ENCODE measurements around the gene SCFD2.
"Not testable (repeated sequence)": the region's sequence is repeated elsewhere in the genome, so short reads cannot be mapped to it uniquely, and the experiment has no call there.

The SCFD2 gene

DNA sequence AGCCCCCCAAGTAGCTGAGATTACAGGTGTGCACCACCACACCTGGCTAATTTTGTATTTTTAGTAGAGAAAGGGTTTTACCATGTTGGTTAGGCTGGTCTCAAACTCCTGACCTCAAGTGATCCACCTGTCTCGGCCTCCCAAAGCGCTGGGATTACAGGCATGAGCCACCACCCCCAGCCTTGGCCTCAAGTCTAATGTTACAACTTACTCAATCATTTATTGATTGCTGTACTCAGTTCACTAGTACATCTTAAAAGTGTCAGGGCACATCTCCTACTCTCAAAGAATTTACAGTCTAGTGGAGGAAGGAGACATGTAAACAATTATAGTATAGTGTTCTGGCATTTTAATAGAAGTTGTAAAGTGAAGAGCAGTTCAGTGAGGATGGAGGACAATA is 19.5 kb downstream of the SCFD2 start:
- DNase-seq (ENCODE audit: low read depth), result not testable (repeated sequence)

DNA sequence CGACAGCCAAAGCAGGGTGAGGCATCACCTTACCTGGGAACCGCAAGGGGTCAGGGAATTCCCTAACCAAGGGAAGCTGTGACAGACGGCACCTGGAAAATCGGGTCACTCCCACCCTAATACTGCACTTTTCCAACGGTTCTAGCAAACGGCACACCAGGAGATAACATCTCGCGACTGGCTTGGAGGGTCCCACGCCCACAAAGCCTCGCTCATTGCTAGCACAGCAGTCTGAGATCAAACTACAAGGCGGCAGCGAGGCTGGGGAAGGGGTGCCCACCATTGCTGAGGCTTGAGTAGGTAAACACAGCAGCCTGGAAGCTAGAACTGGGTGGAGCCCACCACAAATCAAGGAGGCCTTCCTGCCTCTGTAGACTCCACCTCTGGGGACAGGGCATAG is 25.7 kb downstream of the SCFD2 start:
- not testable (repeated sequence) for DNase-seq (ENCODE audit: low read depth)

DNA sequence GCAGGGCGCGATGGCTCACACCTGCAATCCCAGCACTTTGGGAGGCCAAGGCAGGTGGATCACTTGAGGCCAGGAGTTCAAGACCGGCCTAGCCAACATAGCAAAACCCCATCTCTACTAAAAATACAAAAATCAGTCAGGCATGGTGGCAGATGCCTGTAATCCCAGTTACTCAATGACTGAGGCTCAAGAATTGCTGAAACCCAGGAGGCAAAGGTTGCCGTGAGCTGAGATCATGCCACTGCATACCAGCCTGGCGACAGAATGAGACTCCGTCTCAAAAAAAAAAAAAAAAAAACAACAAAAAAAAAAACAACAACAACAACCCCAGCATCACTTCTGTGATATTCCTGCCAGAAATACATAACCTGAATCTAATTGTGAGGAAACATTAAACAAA is 30.9 kb downstream of the SCFD2 start:
- not testable (repeated sequence) for DNase-seq (ENCODE audit: low read depth)

- no peak for DNase-seq (ENCODE audit: low read depth)
These were observed 39.3 kb downstream of the SCFD2 start for GRCh38 chr4:53326535-53326934.

DNA sequence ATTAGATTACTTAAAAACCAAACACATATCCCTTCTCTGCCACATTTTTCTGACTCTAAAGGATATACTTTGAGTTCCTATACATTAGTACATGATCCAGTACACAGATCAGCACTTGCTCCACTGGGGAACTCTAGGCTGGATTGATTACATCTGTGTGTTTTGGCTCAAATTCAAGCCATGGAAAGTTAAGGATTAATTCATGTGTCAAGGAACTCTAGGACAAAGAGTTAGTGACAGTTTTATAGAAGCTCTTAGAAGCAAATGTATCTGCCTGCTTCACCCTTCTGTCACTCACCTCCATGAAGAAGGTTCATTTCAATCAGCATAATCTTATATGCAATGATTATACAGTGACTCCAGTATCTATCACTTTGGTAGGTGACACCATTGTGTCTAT is 43.2 kb downstream of the SCFD2 start:
- no peak for DNase-seq (ENCODE audit: low read depth)

GRCh38 chr4:53321984-53322289 is 43.9 kb downstream of the SCFD2 start:
- no peak for DNase-seq (ENCODE audit: low read depth)

- no peak for DNase-seq (ENCODE audit: low read depth)
These were observed 44.5 kb downstream of the SCFD2 start for GRCh38 chr4:53321151-53321983.

GRCh38 chr4:53315300-53315699 is 50.6 kb downstream of the SCFD2 start:
- no peak for DNase-seq (ENCODE audit: low read depth)

GRCh38 chr4:53314252-53314651 is 51.6 kb downstream of the SCFD2 start:
- DNase-seq (ENCODE audit: low read depth), result no peak

GRCh38 chr4:53313510-53313909 is 52.4 kb downstream of the SCFD2 start:
- no peak for DNase-seq (ENCODE audit: low read depth)

- DNase-seq (ENCODE audit: low read depth), result no peak
These were observed 56.4 kb downstream of the SCFD2 start for GRCh38 chr4:53309321-53310040.

DNA sequence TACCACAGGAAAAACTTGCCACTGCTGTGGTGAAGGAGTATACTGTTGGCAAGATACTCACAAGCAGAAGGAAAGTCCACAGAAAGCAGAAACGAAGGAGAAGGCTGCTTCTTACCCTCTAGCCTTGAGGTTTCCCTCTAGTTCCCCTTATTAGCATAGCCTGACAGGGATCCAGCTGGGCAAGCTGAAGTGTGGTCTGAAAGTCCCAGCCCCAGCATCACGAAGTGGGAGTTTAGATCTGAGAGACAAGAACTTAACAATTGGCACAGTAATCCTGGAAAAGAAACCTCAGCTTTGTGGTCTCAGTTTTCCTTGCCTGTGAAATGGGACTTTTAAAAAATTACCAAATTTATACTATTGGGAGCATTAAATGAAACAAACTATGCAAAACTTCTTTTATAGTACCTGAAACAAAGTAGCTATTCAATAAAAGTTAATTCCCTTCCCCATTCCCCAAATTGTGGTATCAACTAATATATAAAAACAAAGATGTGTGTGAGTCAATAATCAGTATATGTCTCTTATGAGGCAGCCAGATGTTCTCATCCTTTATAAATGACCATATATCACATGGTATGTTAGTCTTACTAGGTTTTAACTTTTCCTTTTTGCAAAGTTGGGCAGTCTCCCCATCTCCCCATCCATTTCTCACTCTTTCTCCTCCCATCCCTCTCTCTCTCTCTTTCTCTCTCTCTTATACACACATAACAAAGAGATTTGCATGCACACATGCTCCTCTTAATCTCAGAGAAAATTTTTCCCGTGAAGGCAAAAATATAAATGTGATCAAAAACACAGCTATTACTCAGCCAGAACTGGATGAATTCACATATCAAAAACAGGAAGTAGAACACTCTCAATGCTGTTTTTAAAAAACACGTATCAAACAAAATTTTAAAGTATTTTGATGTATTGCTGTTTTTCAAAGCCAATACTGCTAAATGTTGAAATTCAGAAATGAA is 57.8 kb downstream of the SCFD2 start:
- no peak for DNase-seq (ENCODE audit: low read depth)

DNA sequence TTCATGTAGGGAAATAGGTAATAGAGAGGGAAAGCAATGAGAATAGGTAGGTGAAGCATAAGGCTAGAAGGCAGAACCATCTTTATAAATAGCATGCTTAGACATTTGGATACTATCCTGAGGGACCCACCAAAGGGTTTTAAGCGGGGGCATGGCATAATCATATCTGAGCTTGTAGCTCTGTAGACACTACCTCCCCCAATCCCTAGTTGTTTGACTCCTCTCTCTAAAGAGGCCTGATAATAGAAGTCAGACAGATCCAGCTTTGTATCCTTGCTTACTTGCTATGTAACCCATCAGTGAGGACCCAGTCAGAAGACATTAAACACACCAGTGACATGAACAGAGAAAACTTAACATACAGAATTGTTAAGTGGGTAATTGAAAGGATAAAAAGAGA is 58.7 kb downstream of the SCFD2 start:
- no peak for DNase-seq (ENCODE audit: low read depth)

DNA sequence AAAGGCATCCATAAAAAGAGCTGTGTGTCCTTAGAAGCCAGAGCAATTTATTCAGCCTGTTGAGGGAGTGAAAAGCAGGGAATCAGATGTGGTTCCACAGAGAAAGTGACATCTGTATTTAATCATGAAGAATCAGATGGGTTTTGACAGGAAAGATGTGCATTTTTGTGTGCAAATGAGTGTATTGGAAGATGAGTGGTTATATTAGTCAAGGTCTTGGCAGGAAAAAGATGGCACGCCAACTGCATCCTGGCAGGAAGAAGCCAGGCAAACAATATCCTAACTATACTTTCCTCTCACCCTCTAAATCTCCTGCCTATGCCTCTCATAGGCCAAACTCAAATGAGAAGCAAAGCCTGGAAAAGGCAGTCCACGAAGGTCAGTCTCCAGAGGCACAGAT is 59.1 kb downstream of the SCFD2 start:
- DNase-seq (ENCODE audit: low read depth), result no peak

GRCh38 chr4:53292209-53292608 is 73.7 kb downstream of the SCFD2 start:
- DNase-seq (ENCODE audit: low read depth), result not testable (repeated sequence)

DNA sequence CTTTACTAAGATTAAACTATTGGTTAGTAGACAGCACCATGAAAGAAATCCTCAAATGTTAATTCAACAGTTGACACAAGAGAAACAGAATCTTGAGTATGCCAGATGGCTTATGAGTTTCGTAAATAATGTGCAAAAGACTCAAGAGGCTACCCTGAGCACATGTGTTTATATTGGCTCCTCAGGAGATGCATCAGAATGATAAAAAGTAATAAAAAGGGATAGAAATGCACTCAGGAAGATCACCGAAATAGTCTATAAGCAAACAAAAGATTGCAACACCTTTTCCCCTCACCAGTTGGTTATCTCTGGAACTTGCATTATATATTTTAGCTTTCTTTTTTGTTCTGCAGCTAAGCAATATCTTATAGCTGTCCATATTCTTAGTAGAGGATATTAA is 84.4 kb downstream of the SCFD2 start:
- no peak for DNase-seq (ENCODE audit: low read depth)

DNA sequence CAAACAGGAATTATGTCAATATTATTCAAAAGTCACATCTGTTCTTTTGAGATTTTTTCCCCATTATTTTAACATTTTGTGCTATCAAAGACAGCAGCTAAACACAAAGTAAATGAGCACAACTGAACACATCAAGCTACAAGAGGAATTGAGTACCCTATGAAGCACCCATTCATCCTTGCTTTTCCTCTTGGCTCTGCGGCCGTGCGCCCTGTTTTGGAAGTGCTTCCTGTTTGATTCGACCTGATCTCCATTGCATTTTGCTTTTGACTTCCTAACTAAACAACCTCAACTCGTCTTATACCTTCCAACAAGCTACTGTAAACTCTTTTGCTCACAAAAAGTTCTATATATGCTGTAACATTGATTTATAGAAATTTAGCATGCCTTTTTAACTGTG is 85.0 kb downstream of the SCFD2 start:
- no peak for DNase-seq (ENCODE audit: low read depth)

GRCh38 chr4:53274609-53275268 is 91.1 kb downstream of the SCFD2 start:
- no peak for DNase-seq (ENCODE audit: low read depth)

DNA sequence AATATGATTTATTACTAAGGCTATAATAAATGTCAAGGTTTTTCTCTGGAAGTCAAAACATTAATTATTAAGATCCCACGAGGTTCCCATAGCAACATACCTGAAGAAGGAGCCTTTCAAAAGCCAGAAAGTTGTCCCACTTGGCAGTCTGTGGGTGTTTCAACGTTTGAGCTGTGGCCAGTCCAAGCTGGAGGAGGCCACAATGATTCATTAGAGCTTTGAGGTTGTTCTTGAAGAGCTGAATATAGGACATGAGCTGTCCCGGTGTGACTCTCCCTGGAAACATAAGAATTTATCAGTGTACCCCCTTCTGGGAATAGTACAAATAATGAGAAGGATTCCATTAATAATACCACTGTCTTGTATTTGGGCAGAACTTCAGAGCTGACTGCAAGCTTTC is 92.1 kb downstream of the SCFD2 start:
- no peak for DNase-seq (ENCODE audit: low read depth)

DNA sequence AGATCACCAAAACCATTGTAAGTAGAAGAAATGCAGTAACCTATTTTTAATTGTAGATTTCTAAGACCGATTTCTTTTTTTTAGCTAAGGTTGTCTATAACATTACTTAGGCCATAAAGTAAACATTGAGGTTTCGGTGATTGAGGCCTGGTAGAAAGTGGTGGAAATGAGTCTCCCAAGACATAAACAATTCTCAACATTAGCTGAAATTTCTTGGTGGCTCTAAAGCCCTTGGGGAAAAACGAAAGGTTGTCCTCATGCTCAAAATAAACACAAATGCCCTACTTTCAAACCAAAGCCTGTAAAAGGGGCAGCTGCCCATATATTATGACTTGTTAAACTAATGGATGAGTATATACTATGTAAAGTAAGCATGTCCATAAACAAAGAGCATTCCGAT is 98.8 kb downstream of the SCFD2 start:
- DNase-seq (ENCODE audit: low read depth), result no peak

- DNase-seq (ENCODE audit: low read depth), result not testable (repeated sequence)
These were observed 109.9 kb downstream of the SCFD2 start for GRCh38 chr4:53255986-53256385.

- no peak for DNase-seq (ENCODE audit: low read depth)
These were observed 125.3 kb downstream of the SCFD2 start for GRCh38 chr4:53240573-53240972.
